Mesenteric fat pad (tissue), 1 donor: ENCODE data around the gene NR6A1. TPM values are rescaled to one million over a fixed set of nuclear protein-coding genes. Genes with fewer than 3 reads are reported as not detected.

Source experiments
- DNase-seq: peaks from one replicate; pipeline ENCODE4 v3.0.0-alpha.2; 2020; ENCODE audit warnings: low spot score
- total RNA-seq: library from RNA; stranded (reverse); fragmentation: NEBNext Ultra II Directional; extraction: Animal tissue kit (Norgen Biotek cat#: 25700); gene quantifications from one replicate; pipeline ENCODE4 v1.2.1, GENCODE V29; 2021
- donor health status: DM: yes; HTN: yes; CAD: no.

NR6A1 gene
- total RNA-seq, 1 donor from 2014 or later = 0.64 TPM

DNA sequence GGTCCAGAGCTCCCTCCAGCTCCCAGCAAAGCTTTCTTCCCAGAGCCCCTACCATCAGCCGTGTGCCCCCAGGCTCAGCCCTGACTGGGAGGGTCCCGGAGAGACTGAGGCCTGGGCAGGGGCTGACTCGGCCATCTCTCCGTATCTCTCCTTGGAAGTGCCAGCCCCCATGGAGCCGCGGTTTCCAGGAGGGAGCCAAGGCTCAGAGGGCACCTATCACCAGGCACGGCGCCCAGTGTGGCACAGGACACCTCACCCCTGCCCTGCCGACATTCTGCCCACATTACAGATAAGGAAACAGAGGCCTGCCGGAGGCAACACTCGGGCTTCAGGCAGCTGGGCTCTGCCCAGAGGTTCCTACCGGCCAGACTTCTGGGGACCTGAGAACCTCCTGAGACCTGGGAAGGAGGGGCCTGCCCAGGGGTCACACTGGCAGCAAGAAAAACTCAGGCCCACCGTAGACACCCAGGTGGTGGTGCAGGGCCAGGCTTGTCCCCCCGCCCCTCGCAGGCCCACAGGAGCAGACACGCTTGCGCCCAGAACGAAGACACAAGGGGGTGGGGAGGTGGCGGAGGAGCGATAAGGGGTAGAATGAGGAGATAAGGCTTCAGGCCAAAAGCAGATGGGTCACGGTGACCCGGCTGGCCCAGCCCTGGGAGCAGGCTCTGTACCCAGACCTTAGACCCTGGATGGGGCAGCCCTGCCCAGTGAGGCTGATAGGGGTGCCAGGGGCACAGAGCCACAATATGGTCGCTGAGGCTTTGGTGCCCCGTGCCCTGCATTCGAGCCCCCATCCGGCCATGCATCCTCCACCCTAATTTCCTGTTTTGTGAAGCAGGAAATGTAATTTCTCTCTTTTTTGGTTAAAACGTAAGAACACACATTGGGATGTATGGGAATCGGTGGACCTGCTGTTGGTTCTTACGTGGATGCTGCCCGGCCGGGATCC, 275.7 kb downstream of the NR6A1 start:
- DNase-seq = no peak

DNA sequence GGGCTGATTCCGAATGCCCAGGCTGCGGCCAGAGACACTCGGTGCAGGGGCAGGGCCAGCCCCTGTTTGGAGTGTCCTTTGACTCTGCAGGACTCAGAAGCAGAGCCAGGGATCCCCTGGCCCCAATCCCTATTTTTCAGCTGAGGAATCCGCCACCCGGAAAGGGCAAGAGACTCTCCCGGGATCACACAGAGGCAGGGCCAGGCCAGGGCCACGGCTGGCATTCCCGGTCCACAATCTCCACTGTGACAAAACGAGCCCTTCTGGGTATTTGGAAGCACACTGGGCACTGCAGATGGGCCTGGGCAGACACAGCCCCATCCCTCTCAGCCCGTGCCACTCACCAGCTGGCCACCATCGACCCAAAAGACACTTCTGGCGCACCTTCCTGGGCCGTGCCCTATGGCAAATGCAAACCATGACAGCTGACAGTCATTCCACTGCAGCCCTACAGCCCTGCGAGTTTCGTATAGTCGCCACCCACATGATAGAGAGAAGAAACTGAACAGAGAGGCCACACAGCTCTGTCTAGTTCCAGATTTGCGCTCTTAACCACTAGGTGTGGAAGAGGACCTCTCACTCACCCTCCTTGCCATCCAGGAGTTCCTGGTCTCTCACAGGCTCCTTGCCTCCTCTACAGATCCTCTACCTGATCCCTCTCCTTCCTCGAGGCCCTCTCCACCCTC, 277.2 kb downstream of the NR6A1 start:
- no peak for DNase-seq

GRCh38 chr9:124493218-124493617, 277.9 kb downstream of the NR6A1 start:
- no peak for DNase-seq

DNA sequence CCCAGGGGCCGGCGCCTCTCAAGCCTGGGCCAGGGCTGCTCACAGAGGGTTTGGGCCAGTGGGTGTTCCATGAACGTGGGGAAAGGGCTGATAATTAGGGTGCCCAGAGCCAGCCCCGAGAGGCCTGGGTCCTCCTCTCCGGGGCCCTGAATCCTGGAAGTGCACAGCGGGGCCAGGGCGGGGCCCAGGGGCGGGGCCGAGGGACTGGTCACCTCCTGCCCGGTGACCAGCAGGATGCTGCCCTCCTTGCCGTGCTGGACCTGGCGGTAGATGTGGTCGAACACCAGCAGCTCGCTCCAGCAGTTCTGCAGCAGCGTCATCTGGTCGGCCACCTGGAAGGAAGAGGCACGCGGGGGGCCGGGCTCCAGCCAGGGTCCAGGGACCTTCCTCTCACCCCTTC, 278.3 kb downstream of the NR6A1 start:
- DNase-seq = no peak

DNA sequence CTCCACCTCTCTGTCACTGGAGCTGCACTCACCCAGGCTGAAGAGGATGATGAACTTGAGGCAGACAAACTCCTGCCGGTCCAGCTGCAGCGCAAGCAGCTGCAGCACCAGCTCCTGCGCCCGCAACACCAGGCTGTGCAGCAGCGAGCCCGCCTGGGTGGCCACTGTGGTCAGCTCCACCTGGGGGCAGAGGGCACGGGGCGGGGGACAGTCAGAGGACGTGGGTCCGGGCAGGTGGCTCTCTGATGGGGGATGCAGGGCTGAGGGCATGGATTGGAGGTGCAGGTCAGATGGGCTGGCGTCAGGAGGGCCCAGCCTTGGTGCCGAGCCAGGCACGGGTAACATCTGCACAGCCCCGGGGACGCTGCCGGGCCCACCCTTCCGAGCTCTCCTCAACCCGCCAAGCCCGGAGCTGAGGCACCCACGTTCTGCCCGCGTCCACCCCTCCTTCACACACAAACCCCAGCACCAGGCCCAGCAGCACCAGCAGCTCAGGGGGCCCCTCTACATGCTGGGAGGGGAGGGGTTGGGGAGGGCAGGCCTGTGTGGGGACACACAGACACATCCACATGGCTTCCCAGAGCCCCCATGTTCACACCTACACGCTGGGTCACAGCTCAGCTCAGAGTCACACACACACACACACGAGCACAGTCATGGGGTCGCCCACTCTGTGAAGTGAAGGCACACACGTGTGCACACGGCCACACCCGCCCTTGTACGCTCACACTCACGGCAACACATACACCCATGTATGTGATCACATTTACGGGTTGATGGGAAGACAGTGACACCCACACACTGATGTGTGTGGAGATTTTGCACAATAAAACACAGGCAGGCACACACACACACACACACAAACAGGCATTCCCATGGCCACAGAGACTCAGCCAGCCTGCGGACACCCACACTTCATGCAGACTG, 279.8 kb downstream of the NR6A1 start:
- DNase-seq = no peak

- no peak for DNase-seq
Observed at GRCh38 chr9:124490004-124490403, 281.1 kb downstream of the NR6A1 start.

DNA sequence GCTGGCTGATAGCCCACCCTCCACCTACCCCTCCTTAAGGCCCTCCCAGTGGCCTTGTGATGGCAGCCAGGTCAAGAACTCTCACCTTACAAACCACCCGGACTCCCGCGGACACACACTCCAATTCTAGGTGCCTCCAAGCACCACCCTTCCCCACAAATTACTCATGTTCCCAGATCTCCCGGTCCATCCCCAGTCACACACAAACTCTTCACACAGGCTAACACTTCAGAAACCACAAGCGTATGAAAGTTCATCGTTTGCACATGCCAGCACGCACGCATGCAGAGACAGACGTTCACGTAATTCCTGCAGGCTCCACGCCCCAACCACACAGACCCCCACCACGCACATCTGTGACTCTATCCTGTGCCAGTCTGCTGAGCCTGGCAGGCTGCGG, 281.9 kb downstream of the NR6A1 start:
- DNase-seq = no peak

GRCh38 chr9:124488641-124489210, 282.4 kb downstream of the NR6A1 start:
- DNase-seq = no peak

GRCh38 chr9:124487260-124488182, 283.6 kb downstream of the NR6A1 start:
- no peak for DNase-seq

GRCh38 chr9:124486778-124487259, 284.3 kb downstream of the NR6A1 start:
- no peak for DNase-seq

DNA sequence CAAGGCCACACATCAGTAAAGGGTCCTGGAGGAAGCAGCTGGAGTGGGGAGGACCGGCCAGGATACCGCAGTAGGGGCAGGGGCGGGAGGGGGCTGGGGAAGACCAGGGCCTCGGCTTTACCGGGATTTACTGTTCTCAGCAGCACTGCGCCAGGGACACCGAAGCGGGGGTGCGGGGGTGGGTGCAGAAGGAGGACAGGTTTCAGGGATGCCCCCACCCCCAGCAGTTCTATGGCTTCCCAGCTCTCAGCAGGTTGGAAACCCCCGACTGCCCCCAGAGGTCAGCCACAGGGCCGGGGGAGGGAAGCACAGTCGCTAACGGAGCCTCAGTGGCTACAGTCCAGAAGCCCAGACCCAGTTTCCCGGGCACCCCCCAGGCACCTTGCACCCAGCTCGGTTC, 285.2 kb downstream of the NR6A1 start:
- no peak for DNase-seq

- no peak for DNase-seq
Observed at GRCh38 chr9:124485201-124485600, 285.9 kb downstream of the NR6A1 start.

GRCh38 chr9:124483481-124483880, 287.6 kb downstream of the NR6A1 start:
- DNase-seq = no peak

GRCh38 chr9:124482431-124483031, 288.6 kb downstream of the NR6A1 start:
- DNase-seq = no peak

DNA sequence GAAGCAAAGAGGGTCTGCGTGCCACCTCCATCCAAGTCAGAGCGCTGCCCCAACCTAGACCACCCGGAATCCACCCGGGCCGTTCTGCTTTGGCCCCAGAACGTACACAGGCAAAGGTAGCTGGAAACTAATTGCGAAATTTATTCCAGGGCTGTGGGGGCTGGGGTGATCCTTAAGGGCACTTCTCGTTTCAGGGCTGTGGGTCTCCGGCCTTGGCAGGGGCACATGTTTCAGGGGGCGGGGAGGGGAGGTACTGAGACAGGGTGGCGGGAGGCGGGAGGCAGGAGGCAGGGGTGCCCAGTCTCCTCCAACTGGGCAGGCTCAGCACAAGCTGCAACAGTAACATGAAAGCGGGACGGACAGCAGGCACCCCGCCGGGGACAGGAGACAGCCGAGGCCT, 290.0 kb downstream of the NR6A1 start:
- no peak for DNase-seq

GRCh38 chr9:124480621-124480981, 290.5 kb downstream of the NR6A1 start:
- DNase-seq = no peak

GRCh38 chr9:124479947-124480620, 291.0 kb downstream of the NR6A1 start:
- no peak for DNase-seq

DNA sequence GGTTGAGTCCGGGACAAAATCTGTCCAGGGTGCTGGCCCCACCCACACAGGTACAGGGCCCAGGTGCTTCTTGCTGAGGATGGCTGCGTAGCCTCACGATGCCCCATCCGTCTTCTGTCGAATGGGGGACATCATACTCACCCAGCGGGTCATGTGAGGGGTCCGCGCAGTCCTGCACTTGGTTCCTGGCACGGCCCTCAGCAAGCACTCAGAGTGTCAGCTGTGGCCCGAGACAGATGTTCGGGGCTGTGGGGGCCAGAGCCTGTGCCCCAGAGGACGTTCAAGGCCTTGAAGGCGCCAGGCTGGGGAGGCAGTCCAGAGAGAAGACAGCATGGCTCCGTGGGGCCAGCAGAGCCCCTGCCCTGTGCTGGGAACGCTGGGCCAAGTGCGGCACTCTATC, 291.7 kb downstream of the NR6A1 start:
- no peak for DNase-seq

- no peak for DNase-seq
Observed at GRCh38 chr9:124478354-124478753, 292.8 kb downstream of the NR6A1 start.
